Hepatocyte (in vitro differentiated cells): ENCODE results near the gene PHYHIPL.

ENCODE experiments used
- EZH2phosphoT487 ChIP-seq: fragments of 200-600 bp; sonication (generic); IDR thresholded peaks from one replicate; pipeline ENCODE4 v1.6.1; 2018; ENCODE audit warnings: antibody characterized with exemption, mild to moderate bottlenecking, low read depth, moderate library complexity; ENCODE audit not compliant: unreplicated experiment, severe bottlenecking
- TF ChIP-seq, protein P1 (sequence below): fragments of 200-600 bp; sonication (generic); IDR thresholded peaks from 2 replicates; pipeline ENCODE4 v1.5.1; 2016; ENCODE audit warnings: antibody characterized with exemption, mild to moderate bottlenecking; ENCODE audit not compliant: poor library complexity

DNA sequence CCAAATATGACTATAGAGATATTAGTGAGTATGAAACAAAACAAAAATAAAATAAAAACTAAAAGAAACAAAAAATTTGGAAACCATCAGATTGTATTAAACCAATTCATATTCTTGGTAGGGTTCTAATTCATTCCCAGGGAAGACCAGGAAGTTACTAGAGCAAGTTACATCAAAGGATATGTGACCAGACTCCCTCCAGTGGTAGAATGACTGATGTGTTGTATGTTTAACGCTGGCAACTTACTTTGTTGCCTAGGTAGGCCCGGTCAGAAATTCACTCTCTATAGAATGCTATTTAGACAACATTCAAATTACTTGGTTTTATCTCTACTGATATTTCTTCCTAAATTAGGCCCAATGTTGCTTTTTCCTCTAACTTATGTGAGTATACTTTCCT lies 5.2 kb downstream of the PHYHIPL start:
- TF ChIP-seq, protein P1, sequence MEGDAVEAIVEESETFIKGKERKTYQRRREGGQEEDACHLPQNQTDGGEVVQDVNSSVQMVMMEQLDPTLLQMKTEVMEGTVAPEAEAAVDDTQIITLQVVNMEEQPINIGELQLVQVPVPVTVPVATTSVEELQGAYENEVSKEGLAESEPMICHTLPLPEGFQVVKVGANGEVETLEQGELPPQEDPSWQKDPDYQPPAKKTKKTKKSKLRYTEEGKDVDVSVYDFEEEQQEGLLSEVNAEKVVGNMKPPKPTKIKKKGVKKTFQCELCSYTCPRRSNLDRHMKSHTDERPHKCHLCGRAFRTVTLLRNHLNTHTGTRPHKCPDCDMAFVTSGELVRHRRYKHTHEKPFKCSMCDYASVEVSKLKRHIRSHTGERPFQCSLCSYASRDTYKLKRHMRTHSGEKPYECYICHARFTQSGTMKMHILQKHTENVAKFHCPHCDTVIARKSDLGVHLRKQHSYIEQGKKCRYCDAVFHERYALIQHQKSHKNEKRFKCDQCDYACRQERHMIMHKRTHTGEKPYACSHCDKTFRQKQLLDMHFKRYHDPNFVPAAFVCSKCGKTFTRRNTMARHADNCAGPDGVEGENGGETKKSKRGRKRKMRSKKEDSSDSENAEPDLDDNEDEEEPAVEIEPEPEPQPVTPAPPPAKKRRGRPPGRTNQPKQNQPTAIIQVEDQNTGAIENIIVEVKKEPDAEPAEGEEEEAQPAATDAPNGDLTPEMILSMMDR, result peak; percentile 74
- TF ChIP-seq EZH2phosphoT487, result no peak
